Measurements from ENCODE around the gene AGBL4.

AGBL4 gene

GRCh38 chr1:48831120-48831978 is 1192.4 kb downstream of the AGBL4 start:
- in situ Hi-C loops (cut with HindIII; ENCODE audit: low sequenced_read_pairs): no loop called here
- DNase-seq (ENCODE audit: low read depth, low spot score): no peak
- TF ChIP-seq CTCF (IDR thresholded peaks at IDR 0.05; ENCODE audit: low read depth, low read length): no peak
- H3K4me3 ChIP-seq (ENCODE audit: low read depth, low read length): no peak overlapping the region

GRCh38 chr1:48830715-48831114 is 1193.0 kb downstream of the AGBL4 start:
- H3K4me3 ChIP-seq (ENCODE audit: low read depth, low read length): no peak overlapping the region
- in situ Hi-C loops (cut with HindIII; ENCODE audit: low sequenced_read_pairs): no loop called here
- TF ChIP-seq CTCF (IDR thresholded peaks at IDR 0.05; ENCODE audit: low read depth, low read length): no peak
- DNase-seq (ENCODE audit: low read depth, low spot score): no peak

GRCh38 chr1:48829446-48829845 is 1194.3 kb downstream of the AGBL4 start:
- no peak overlapping the region for H3K4me3 ChIP-seq (ENCODE audit: low read depth, low read length)
- in situ Hi-C loops (cut with HindIII; ENCODE audit: low sequenced_read_pairs): no loop called here
- TF ChIP-seq CTCF (IDR thresholded peaks at IDR 0.05; ENCODE audit: low read depth, low read length): no peak
- DNase-seq (ENCODE audit: low read depth, low spot score): no peak

- DNase-seq (ENCODE audit: low read depth, low spot score): no peak
- H3K4me3 ChIP-seq (ENCODE audit: low read depth, low read length): no peak overlapping the region
- no peak for TF ChIP-seq CTCF (IDR thresholded peaks at IDR 0.05; ENCODE audit: low read depth, low read length)
- in situ Hi-C loops (cut with HindIII; ENCODE audit: low sequenced_read_pairs): no loop called here
Measured at GRCh38 chr1:48823168-48823567, 1200.6 kb downstream of the AGBL4 start.

GRCh38 chr1:48820491-48820890 is 1203.3 kb downstream of the AGBL4 start:
- in situ Hi-C loops (cut with HindIII; ENCODE audit: low sequenced_read_pairs): no loop called here
- no peak for TF ChIP-seq CTCF (IDR thresholded peaks at IDR 0.05; ENCODE audit: low read depth, low read length)
- DNase-seq (ENCODE audit: low read depth, low spot score): no peak
- no peak overlapping the region for H3K4me3 ChIP-seq (ENCODE audit: low read depth, low read length)

GRCh38 chr1:48817505-48818114 is 1206.1 kb downstream of the AGBL4 start:
- H3K4me3 ChIP-seq (ENCODE audit: low read depth, low read length): no peak overlapping the region
- TF ChIP-seq CTCF (IDR thresholded peaks at IDR 0.05; ENCODE audit: low read depth, low read length): peak; percentile 94
- in situ Hi-C loops (cut with HindIII; ENCODE audit: low sequenced_read_pairs): no loop called here
- peak; percentile 59 for DNase-seq (ENCODE audit: low read depth, low spot score)
